ENCODE measurements around the gene RFK. TPM values are rescaled to one million over a fixed set of nuclear protein-coding genes. Genes with fewer than 3 reads are reported as not detected.

Gene RFK
- total and polyA plus RNA-seq, 4 donors, result 13.2 to 23.0 (median 16.9) TPM

DNA sequence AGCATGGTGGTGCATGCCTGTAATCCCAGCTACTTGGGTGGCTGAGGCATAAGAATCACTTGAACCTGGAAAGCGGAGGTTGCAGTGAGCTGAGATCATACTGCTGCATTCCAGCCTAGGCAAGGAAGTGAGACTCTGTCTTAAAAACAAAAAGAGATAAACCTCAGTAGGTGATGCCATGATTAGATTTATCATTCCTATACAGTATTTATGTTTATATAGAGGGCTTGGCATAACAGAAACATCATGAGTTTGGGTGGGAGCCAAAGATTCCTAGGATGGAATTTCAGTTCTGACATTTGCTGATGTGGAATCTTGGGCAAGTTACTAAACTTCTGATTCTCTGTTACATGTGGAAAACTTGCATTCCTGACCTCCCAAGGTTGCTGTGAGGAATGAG lies 22.3 kb downstream of the RFK start:
- WGBS, result 89% methylated on average over 1 of the region's 1 CpG
- no peak for TF ChIP-seq JUND (IDR thresholded peaks at IDR 0.05)
- no peak for TF ChIP-seq FOXA1 (IDR thresholded peaks at IDR 0.05)
- TF ChIP-seq SP1 (IDR thresholded peaks at IDR 0.05), result no peak
- TF ChIP-seq RAD21 (IDR thresholded peaks at IDR 0.05), result no peak
- TF ChIP-seq YY1 (IDR thresholded peaks at IDR 0.05), result no peak
- no peak for TF ChIP-seq RXRA (IDR thresholded peaks at IDR 0.05)
- TF ChIP-seq, protein P1, sequence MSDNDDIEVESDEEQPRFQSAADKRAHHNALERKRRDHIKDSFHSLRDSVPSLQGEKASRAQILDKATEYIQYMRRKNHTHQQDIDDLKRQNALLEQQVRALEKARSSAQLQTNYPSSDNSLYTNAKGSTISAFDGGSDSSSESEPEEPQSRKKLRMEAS (IDR thresholded peaks at IDR 0.05), result no peak
- no peak for TF ChIP-seq ZBTB33 (IDR thresholded peaks at IDR 0.05)
- no peak for TF ChIP-seq TAF1 (conservative IDR thresholded peaks at IDR 0.05)
- TF ChIP-seq HNF4A (conservative IDR thresholded peaks at IDR 0.05), result no peak
- no peak for TF ChIP-seq GABPA (IDR thresholded peaks at IDR 0.05 in 1 of 2, conservative IDR thresholded peaks at IDR 0.05 in 1 of 2)
- no peak for TF ChIP-seq CTCF (IDR thresholded peaks at IDR 0.05; ENCODE audit: low read depth, low read length, missing input control)
- TF ChIP-seq, protein P2, sequence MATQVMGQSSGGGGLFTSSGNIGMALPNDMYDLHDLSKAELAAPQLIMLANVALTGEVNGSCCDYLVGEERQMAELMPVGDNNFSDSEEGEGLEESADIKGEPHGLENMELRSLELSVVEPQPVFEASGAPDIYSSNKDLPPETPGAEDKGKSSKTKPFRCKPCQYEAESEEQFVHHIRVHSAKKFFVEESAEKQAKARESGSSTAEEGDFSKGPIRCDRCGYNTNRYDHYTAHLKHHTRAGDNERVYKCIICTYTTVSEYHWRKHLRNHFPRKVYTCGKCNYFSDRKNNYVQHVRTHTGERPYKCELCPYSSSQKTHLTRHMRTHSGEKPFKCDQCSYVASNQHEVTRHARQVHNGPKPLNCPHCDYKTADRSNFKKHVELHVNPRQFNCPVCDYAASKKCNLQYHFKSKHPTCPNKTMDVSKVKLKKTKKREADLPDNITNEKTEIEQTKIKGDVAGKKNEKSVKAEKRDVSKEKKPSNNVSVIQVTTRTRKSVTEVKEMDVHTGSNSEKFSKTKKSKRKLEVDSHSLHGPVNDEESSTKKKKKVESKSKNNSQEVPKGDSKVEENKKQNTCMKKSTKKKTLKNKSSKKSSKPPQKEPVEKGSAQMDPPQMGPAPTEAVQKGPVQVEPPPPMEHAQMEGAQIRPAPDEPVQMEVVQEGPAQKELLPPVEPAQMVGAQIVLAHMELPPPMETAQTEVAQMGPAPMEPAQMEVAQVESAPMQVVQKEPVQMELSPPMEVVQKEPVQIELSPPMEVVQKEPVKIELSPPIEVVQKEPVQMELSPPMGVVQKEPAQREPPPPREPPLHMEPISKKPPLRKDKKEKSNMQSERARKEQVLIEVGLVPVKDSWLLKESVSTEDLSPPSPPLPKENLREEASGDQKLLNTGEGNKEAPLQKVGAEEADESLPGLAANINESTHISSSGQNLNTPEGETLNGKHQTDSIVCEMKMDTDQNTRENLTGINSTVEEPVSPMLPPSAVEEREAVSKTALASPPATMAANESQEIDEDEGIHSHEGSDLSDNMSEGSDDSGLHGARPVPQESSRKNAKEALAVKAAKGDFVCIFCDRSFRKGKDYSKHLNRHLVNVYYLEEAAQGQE (IDR thresholded peaks at IDR 0.05), result no peak
- TF ChIP-seq EGR1 (IDR thresholded peaks at IDR 0.05; ENCODE audit: low read depth in 2 of 2), result no peak
- no peak for TF ChIP-seq FOXA2 (IDR thresholded peaks at IDR 0.05)
- no peak for TF ChIP-seq NR2F2 (IDR thresholded peaks at IDR 0.05)
- no peak for TF ChIP-seq ATF3 (IDR thresholded peaks at IDR 0.05)
- no peaks in the 10 kb centered on the region for H3K36me3 ChIP-seq (ENCODE audit: control insufficient read depth in 4 of 4, insufficient read depth in 3 of 4, low read depth in 1 of 4, low read length in 3 of 4)
- DNase-seq (ENCODE audit: low spot score), result no peak
- peaks cover 2 to 52% (median 48%) of the 10 kb centered on the region in 4 donors for H3K4me1 ChIP-seq (ENCODE audit: control insufficient read depth in 4 of 4, insufficient read depth in 4 of 4, low read length in 3 of 4)
- H3K9ac ChIP-seq (ENCODE audit: low read depth in 1 of 2, low read length in 2 of 2), result no peak overlapping the region
- H3K4me3 ChIP-seq (ENCODE audit: low read depth in 1 of 3, low read length in 3 of 3), result no peak overlapping the region
- no peak overlapping the region for H3K27ac ChIP-seq (ENCODE audit: low read depth in 1 of 2, low read length in 2 of 2)
- H3K27me3 ChIP-seq (ENCODE audit: control insufficient read depth in 4 of 4, insufficient read depth in 4 of 4, low read length in 3 of 4), result no peaks in the 10 kb centered on the region
- H3K9me3 ChIP-seq (ENCODE audit: control insufficient read depth in 4 of 4, low read length in 3 of 4), result no peaks in the 10 kb centered on the region
